LNCAP (cell line): Measurements from ENCODE around the gene NACC2.

Experiments
- CTCF ChIP-seq: fragments of 450-650 bp; IDR thresholded peaks from 2 replicates; pipeline ENCODE4 v1.5.1; 2017; ENCODE audit warnings: mild to moderate bottlenecking

NACC2 gene

GRCh38 chr9:135956802-135957174 is 138.3 kb downstream of the NACC2 start:
- TF ChIP-seq CTCF, result no peak
